ENCODE data around the gene SETD1B.

- TF ChIP-seq CTCF (conservative IDR thresholded peaks at IDR 0.05 in 1 of 2, IDR thresholded peaks at IDR 0.05 in 1 of 2; ENCODE audit: low read depth in 1 of 2, low read length in 2 of 2) = no peak
- TF ChIP-seq EZH2 (IDR thresholded peaks at IDR 0.05; ENCODE audit: low read length, missing control alignments) = no peak
These were observed 39.6 kb downstream of the SETD1B start for GRCh38 chr12:121843236-121843982.

All from fibroblast of lung (primary cell).